CD4-positive, alpha-beta T cell treated with Interleukin-4 for 1 hour (primary cell): ENCODE data around the gene PI4KB.

Source experiments
- DNase-seq, 2 donors: peaks; one replicate each; pipeline ENCODE4 v3.0.0-alpha.2; 2020 to 2022

Gene PI4KB

DNA sequence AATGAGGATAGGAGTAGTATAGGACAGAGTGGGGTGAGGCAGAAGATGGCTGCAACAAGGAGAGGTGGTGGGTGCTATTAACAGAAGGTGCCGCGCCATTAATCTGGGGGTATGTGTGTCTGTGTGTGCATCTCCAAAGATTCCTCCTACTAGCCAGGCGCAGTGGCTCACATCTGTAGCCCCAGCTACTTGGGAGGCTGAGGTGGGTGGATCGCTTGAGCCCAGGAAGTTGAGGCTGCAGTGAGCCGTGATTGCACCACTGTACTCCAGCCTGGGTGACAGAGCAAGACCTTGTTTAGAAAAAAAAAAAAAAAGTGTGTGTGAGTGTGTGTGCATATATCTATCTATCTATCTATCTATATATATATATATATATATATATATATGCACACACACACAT, 51.9 kb downstream of the PI4KB start:
- DNase-seq: peak in 1 of 2 donors; percentile 44

DNA sequence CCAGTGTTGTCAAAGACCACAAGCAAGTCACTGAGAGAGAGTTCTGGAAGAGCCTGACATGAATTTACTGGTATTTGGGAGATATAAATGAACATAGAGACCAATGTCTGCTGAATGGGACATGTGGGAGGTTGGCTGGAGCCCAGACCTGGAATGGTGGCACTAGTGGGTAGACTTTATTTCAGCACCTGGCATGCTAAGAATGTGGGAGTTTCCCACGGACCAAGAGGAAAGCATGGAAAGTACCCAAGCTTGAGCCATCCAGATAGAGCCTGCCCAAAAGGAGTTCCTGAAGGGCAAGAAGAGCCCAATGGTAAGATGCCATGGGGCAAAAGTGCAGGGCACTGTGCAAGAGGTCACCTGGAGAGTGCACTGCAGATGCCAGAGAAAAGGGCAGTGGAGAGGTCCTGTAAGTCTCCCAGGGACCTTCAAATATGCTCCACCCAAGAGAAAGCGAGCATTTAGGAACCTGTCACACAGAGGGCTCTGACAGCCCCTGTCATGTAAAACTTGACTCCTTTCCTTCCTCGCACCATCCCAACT, 53.2 kb downstream of the PI4KB start:
- DNase-seq: no peak

DNA sequence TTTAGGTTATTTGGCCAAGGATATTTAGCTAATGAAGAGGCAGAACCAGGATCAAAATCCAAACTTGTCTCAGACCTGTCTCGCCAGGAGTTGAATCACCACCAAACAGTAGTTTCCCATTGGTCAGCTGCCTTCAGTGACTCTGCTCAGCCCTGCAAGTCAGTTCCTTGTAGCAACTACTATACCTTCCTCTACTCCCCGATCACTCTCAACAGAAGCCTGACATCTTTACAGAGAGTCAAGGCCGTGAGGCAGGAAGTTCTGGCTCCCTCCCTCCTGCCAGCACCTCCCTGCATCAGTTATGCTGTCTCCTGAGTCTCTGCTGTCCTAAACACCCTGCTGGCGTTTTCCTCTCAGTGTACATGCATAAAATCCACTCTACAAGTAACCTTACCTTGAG, 59.5 kb downstream of the PI4KB start:
- DNase-seq: no peak

GRCh38 chr1:151266821-151267220, 60.4 kb downstream of the PI4KB start:
- no peak for DNase-seq

GRCh38 chr1:151266315-151266714, 60.9 kb downstream of the PI4KB start:
- no peak for DNase-seq

DNA sequence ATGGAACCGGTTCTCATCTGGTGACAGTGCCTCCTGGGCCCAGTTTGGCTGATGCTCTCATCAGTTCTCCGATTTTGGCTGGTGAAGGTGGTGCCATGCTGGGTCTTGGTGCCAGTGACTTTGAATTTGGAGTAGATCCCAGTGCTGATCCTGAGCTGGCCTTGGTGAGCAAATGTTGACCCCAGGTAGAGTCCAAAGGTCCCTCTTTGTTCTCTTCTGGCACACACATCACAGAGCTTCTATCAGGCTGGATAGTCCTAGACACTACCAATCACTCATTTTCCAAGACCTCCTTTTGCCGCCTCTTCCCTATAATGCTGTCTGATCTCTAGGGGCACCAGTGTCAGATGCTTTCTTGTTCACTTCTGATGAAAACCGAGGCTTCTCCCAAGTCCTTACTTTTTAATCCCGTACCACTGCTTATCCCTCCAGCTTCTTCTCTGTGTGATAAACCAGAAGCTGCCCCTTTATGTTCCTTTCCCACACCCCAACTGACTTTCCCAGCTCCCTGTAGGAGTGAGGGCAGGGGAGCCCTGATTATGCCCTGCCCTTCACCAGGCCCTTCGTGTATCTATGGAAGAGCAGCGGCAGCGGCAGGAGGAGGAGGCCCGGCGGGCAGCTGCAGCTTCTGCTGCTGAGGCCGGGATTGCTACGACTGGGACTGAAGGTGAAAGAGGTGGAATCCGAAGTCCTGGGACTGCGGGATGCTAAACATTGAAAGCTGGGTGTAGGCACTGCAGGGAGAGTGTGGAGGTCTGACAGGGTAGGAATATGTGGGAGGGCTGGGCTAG, 61.6 kb downstream of the PI4KB start:
- DNase-seq: no peak

GRCh38 chr1:151259351-151259750, 67.9 kb downstream of the PI4KB start:
- no peak for DNase-seq

GRCh38 chr1:151255381-151255780, 71.8 kb downstream of the PI4KB start:
- peak in 1 of 2 donors; percentile 5 for DNase-seq

DNA sequence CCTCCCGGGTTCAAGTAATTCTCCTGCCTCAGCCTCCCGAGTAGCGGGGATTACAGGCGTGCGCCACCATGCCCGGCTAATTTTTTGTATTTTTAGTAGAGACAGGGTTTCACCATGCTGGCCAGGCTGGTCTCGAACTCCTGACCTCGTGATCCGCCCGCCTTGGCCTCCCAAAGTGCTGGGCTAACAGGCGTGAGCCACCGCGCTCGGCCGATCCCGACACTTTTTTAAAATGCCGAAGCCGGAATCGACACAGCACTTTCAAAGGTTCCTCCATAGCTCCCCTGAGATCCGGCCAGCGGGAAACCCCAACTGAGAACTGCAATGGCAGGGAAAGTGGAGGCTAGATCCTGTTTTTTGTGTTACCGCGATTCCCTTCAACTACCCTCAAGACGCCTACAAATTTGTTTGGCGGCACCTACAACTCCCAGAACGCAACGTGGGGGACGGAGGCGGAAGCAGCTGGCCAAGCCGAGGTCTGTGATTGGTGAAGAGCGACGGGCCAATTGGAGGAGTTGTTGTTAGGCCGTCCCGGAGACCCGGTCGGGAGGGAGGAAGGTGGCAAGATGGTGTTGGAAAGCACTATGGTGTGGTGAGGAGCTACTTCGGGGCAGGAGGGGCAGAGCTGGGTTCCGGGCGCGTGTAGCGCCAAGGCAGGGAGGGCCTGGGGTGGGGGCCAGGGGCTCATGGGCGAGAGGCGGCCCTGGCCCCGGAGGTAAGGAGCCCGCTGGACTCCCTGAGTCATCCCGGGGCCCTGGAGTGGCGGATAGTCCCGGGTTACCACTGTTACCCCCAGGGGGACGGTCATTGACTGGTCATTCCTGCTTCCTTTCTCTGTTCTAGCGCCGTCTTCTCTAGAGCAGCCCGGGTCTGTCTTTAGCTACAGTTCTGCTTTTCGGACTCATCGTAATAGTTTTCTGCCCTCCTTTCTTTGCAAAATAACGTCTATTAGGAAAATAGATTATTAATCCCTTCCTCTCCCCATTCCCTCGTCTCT, 72.7 kb downstream of the PI4KB start, which contains the start of gene PSMD4:
PSMD4 (plus strand) TSS at position 518 of the 997 bp plus-strand sequence; CDS start at position 567, 49 bp downstream.
- peak; percentile 97 for DNase-seq

- DNase-seq: peak; percentile 80 to 82
These were observed 75.4 kb downstream of the PI4KB start for GRCh38 chr1:151251656-151252470.

DNA sequence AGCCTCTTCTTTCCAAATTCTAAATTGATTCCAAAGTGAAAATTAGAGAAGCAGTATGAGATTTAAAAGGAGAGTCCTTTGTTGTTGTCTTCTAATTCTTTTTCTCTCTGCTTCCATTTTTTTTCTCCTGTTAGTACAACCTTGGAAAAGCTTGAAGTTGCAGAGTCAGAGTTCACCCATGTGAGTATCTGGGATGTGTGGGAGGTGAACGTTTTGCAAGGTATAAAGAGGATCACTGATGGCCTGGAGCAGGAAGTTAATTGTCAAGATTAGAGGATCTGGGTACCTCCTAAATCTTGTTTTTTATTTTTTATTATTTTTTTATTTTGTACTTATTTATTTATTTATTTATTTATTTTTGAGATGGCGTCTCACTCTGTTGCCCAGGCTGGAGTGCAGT, 80.4 kb downstream of the PI4KB start:
- no peak for DNase-seq

- no peak for DNase-seq
These were observed 83.5 kb downstream of the PI4KB start for GRCh38 chr1:151243683-151244216.

DNA sequence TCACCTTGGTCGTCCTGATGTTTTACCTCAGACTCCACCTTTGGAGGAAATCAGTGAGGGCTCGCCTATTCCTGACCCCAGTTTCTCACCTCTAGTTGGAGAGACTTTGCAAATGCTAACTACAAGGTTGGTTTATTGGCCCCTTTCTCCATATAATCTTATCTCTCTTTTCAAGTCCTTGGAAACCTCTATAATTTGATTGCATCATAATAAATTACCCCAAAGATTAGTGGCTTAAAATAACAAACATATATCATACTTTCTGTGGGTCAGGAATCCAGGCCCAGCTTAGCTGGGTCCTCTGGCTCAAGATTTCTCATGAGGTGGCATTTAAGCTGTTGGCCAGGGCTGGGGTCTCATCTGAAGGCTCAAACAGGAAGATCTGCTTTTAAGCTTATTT, 84.8 kb downstream of the PI4KB start:
- no peak for DNase-seq
